Measurements from ENCODE around the gene ATP13A5.

DNA sequence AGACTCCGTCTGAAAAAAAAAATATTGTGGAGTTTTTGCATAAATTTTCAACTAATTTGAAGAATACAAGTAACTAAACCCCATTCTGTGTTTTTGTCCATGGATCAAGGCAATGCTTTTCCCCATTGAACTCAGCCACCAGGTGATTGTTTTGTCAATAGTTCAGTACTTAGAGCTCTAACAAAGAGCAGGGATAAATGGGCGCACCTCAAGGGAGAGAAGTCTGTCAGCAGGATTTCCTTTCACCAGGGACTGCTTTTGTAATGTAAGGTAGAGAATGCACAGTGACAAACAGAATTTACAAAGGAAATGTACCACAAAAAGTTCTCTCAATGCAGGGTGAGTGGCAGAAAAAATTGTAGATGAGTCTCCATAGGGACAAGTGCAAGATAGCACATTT is 10.8 kb upstream of the ATP13A5 start:
- TF ChIP-seq, protein P1, sequence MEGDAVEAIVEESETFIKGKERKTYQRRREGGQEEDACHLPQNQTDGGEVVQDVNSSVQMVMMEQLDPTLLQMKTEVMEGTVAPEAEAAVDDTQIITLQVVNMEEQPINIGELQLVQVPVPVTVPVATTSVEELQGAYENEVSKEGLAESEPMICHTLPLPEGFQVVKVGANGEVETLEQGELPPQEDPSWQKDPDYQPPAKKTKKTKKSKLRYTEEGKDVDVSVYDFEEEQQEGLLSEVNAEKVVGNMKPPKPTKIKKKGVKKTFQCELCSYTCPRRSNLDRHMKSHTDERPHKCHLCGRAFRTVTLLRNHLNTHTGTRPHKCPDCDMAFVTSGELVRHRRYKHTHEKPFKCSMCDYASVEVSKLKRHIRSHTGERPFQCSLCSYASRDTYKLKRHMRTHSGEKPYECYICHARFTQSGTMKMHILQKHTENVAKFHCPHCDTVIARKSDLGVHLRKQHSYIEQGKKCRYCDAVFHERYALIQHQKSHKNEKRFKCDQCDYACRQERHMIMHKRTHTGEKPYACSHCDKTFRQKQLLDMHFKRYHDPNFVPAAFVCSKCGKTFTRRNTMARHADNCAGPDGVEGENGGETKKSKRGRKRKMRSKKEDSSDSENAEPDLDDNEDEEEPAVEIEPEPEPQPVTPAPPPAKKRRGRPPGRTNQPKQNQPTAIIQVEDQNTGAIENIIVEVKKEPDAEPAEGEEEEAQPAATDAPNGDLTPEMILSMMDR (IDR thresholded peaks at IDR 0.05; ENCODE audit: poor library complexity) = no peak
- no peak for TF ChIP-seq EZH2 (IDR thresholded peaks at IDR 0.05; ENCODE audit: borderline replicate concordance)
